ENCODE data around the gene PFKL. TPM values are rescaled to one million over a fixed set of nuclear protein-coding genes. Genes with fewer than 3 reads are reported as not detected.

Gene PFKL
- total RNA-seq, 1 donor from 2014 or later, result 125 TPM

GRCh38 chr21:44348861-44349260 is 49.0 kb downstream of the PFKL start:
- no peak for TF ChIP-seq CTCF (conservative IDR thresholded peaks at IDR 0.05; ENCODE audit: low read depth, low read length)
- no peak overlapping the region for H3K4me3 ChIP-seq (ENCODE audit: low read depth, low read length)
- no peak for DNase-seq (ENCODE audit: low read depth)

- DNase-seq (ENCODE audit: low read depth), result no peak
- TF ChIP-seq CTCF (conservative IDR thresholded peaks at IDR 0.05; ENCODE audit: low read depth, low read length), result no peak
- no peak overlapping the region for H3K4me3 ChIP-seq (ENCODE audit: low read depth, low read length)
These were observed 49.6 kb downstream of the PFKL start for GRCh38 chr21:44349416-44349846.

- H3K4me3 ChIP-seq (ENCODE audit: low read depth, low read length), result no peak overlapping the region
- DNase-seq (ENCODE audit: low read depth), result no peak
- no peak for TF ChIP-seq CTCF (conservative IDR thresholded peaks at IDR 0.05; ENCODE audit: low read depth, low read length)
These were observed 50.3 kb downstream of the PFKL start for GRCh38 chr21:44349847-44350772.

- TF ChIP-seq CTCF (conservative IDR thresholded peaks at IDR 0.05; ENCODE audit: low read depth, low read length), result no peak
- no peak overlapping the region for H3K4me3 ChIP-seq (ENCODE audit: low read depth, low read length)
- DNase-seq (ENCODE audit: low read depth), result no peak
These were observed 51.1 kb downstream of the PFKL start for GRCh38 chr21:44350773-44351481.

GRCh38 chr21:44351535-44352252 is 51.8 kb downstream of the PFKL start:
- H3K4me3 ChIP-seq (ENCODE audit: low read depth, low read length), result no peak overlapping the region
- no peak for TF ChIP-seq CTCF (conservative IDR thresholded peaks at IDR 0.05; ENCODE audit: low read depth, low read length)
- DNase-seq (ENCODE audit: low read depth), result no peak

GRCh38 chr21:44352253-44352860 is 52.5 kb downstream of the PFKL start:
- no peak for DNase-seq (ENCODE audit: low read depth)
- H3K4me3 ChIP-seq (ENCODE audit: low read depth, low read length), result no peak overlapping the region
- TF ChIP-seq CTCF (conservative IDR thresholded peaks at IDR 0.05; ENCODE audit: low read depth, low read length), result no peak
